CD4-positive, alpha-beta T cell treated with Interleukin-1 beta for 1 hour (primary cell): ENCODE data around the gene RASGEF1C.

Experiments
- DNase-seq, 2 donors: peaks; one replicate each; pipeline ENCODE4 v3.0.0-alpha.2; 2020 to 2022

Gene RASGEF1C

GRCh38 chr5:180179442-180180420, 29.3 kb downstream of the RASGEF1C start:
- no peak for DNase-seq

GRCh38 chr5:180178531-180179441, 30.2 kb downstream of the RASGEF1C start:
- DNase-seq = no peak

GRCh38 chr5:180176191-180176590, 32.8 kb downstream of the RASGEF1C start:
- no peak for DNase-seq

- DNase-seq = no peak
Observed at GRCh38 chr5:180175015-180175431, 34.0 kb downstream of the RASGEF1C start.

- no peak for DNase-seq
Observed at GRCh38 chr5:180174587-180174972, 34.4 kb downstream of the RASGEF1C start.

- DNase-seq = no peak
Observed at GRCh38 chr5:180173875-180174586, 35.0 kb downstream of the RASGEF1C start.

- no peak for DNase-seq
Observed at GRCh38 chr5:180173198-180173544, 35.8 kb downstream of the RASGEF1C start.

- no peak for DNase-seq
Observed at GRCh38 chr5:180172447-180173197, 36.4 kb downstream of the RASGEF1C start.

- DNase-seq = no peak
Observed at GRCh38 chr5:180171568-180172094, 37.4 kb downstream of the RASGEF1C start.

- no peak for DNase-seq
Observed at GRCh38 chr5:180170810-180171567, 38.0 kb downstream of the RASGEF1C start.

- DNase-seq = no peak
Observed at GRCh38 chr5:180170106-180170809, 38.8 kb downstream of the RASGEF1C start.

- DNase-seq = no peak
Observed at GRCh38 chr5:180169248-180170105, 39.5 kb downstream of the RASGEF1C start.

GRCh38 chr5:180168758-180169157, 40.3 kb downstream of the RASGEF1C start:
- DNase-seq = no peak

GRCh38 chr5:180166176-180166575, 42.8 kb downstream of the RASGEF1C start:
- no peak for DNase-seq

- DNase-seq = no peak
Observed at GRCh38 chr5:180162304-180162661, 46.7 kb downstream of the RASGEF1C start.

GRCh38 chr5:180161420-180162303, 47.3 kb downstream of the RASGEF1C start:
- DNase-seq = no peak

- peak in 1 of 2 donors; percentile 49 for DNase-seq
Observed at GRCh38 chr5:180160789-180161188, 48.2 kb downstream of the RASGEF1C start.

GRCh38 chr5:180160215-180160614, 48.8 kb downstream of the RASGEF1C start:
- DNase-seq = no peak
